Liver (tissue), 3 donors: Measurements from ENCODE around the gene ACSL6.

Experiments used
- TF ChIP-seq, protein P1 (sequence below): fragments of 150-350 bp; IDR thresholded peaks from 2 replicates; pipeline ENCODE4 v1.5.1; 2017; ENCODE audit warnings: improper control_type of control experiment, low read depth, low read length; ENCODE audit not compliant: missing input control
- TF ChIP-seq, protein P2 (sequence below): IDR thresholded peaks from 2 replicates; pipeline ENCODE4 v1.6.1; 2016; ENCODE audit warnings: antibody characterized with exemption, mild to moderate bottlenecking
- TF ChIP-seq, protein P3 (sequence below): IDR thresholded peaks from 2 replicates; pipeline ENCODE4 v1.6.1; 2016; ENCODE audit warnings: antibody characterized with exemption
- donor health status: healthy.
- donor health status: healthy.

DNA sequence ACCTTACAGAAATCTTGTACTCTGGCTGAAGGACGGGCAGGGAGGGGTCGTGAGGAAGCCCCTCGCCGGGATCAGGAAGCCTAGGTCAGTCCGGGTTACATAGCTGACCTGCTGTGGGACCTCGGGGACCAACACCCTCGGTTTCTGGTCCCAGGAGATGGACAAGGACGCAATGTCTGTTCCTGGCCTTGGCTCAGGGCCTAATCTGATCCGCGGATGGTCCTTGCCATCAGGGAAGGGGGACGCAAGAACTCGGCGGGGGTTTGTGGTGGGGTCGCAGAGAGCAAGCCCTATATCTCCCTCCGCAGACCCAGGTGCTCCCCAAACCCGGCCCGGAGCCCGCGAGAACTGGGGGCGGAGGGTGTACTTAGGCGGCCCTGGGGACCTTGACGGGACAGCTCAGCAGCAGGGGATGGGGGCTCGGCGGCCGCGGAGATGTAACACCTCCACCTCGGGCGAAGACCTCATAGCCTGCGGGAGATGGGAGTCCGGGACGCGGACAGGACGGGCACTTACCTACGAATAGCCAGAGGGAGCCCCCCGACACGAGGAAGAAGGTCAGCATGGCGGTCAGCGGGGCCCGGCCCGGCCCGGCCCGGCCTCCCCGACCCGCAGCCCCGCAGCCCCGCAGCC lies 353 bp downstream of the ACSL6 start:
- TF ChIP-seq, protein P1, sequence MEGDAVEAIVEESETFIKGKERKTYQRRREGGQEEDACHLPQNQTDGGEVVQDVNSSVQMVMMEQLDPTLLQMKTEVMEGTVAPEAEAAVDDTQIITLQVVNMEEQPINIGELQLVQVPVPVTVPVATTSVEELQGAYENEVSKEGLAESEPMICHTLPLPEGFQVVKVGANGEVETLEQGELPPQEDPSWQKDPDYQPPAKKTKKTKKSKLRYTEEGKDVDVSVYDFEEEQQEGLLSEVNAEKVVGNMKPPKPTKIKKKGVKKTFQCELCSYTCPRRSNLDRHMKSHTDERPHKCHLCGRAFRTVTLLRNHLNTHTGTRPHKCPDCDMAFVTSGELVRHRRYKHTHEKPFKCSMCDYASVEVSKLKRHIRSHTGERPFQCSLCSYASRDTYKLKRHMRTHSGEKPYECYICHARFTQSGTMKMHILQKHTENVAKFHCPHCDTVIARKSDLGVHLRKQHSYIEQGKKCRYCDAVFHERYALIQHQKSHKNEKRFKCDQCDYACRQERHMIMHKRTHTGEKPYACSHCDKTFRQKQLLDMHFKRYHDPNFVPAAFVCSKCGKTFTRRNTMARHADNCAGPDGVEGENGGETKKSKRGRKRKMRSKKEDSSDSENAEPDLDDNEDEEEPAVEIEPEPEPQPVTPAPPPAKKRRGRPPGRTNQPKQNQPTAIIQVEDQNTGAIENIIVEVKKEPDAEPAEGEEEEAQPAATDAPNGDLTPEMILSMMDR = no peak
- TF ChIP-seq, protein P2, sequence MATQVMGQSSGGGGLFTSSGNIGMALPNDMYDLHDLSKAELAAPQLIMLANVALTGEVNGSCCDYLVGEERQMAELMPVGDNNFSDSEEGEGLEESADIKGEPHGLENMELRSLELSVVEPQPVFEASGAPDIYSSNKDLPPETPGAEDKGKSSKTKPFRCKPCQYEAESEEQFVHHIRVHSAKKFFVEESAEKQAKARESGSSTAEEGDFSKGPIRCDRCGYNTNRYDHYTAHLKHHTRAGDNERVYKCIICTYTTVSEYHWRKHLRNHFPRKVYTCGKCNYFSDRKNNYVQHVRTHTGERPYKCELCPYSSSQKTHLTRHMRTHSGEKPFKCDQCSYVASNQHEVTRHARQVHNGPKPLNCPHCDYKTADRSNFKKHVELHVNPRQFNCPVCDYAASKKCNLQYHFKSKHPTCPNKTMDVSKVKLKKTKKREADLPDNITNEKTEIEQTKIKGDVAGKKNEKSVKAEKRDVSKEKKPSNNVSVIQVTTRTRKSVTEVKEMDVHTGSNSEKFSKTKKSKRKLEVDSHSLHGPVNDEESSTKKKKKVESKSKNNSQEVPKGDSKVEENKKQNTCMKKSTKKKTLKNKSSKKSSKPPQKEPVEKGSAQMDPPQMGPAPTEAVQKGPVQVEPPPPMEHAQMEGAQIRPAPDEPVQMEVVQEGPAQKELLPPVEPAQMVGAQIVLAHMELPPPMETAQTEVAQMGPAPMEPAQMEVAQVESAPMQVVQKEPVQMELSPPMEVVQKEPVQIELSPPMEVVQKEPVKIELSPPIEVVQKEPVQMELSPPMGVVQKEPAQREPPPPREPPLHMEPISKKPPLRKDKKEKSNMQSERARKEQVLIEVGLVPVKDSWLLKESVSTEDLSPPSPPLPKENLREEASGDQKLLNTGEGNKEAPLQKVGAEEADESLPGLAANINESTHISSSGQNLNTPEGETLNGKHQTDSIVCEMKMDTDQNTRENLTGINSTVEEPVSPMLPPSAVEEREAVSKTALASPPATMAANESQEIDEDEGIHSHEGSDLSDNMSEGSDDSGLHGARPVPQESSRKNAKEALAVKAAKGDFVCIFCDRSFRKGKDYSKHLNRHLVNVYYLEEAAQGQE = no peak
- TF ChIP-seq, protein P3, sequence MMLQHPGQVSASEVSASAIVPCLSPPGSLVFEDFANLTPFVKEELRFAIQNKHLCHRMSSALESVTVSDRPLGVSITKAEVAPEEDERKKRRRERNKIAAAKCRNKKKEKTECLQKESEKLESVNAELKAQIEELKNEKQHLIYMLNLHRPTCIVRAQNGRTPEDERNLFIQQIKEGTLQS = no peak
